GM23338 (cell line): ENCODE data around the gene SETBP1. TPM values are rescaled to one million over a fixed set of nuclear protein-coding genes. Genes with fewer than 3 reads are reported as not detected.

Experiments used
- ATAC-seq: fragments of 200-7000 bp; cut with Tn5 transposase; 3 replicates; pipeline ENCODE4 v1.9.1; 2020
- DNase-seq: peaks from one replicate; pipeline ENCODE4 v3.0.0-alpha.2; 2015; ENCODE audit warnings: low spot score
- H2AFZ ChIP-seq: fragments of 200-600 bp; sonication (generic); 2 replicates; pipeline ENCODE4 v1.8.0; 2016; ENCODE audit warnings: antibody characterized with exemption, mild to moderate bottlenecking, moderate library complexity
- H3F3A ChIP-seq: fragments of 200-600 bp; sonication (generic); replicated peaks from 2 replicates; pipeline ENCODE4 v1.8.0; 2017; ENCODE audit warnings: antibody characterized with exemption, mixed run types, low read depth
- H3K27ac ChIP-seq: fragments of 200-600 bp; sonication (generic); 2 replicates; pipeline ENCODE4 v1.6.1; 2016; ENCODE audit warnings: low read depth
- H3K27me3 ChIP-seq: fragments of 200-600 bp; sonication (generic); 2 replicates; pipeline ENCODE4 v1.8.0; 2016; ENCODE audit warnings: mild to moderate bottlenecking, mixed run types, moderate library complexity; ENCODE audit not compliant: insufficient read depth
- H3K36me3 ChIP-seq: fragments of 200-600 bp; sonication (generic); 2 replicates; pipeline ENCODE4 v1.8.0; 2016; ENCODE audit warnings: mild to moderate bottlenecking; ENCODE audit not compliant: insufficient read depth
- H3K4me1 ChIP-seq: fragments of 200-600 bp; sonication (generic); 2 replicates; pipeline ENCODE4 v1.8.0; 2016; ENCODE audit warnings: mild to moderate bottlenecking, moderate library complexity; ENCODE audit not compliant: insufficient read depth
- H3K4me2 ChIP-seq: fragments of 200-600 bp; sonication (generic); 2 replicates; pipeline ENCODE4 v1.7.1; 2017; ENCODE audit warnings: mixed run types
- H3K4me3 ChIP-seq: fragments of 200-600 bp; sonication (generic); 2 replicates; pipeline ENCODE4 v1.6.1; 2016; ENCODE audit warnings: mixed run types
- H3K79me2 ChIP-seq: fragments of 200-600 bp; sonication (generic); replicated peaks from 2 replicates; pipeline ENCODE4 v1.8.0; 2017; ENCODE audit warnings: mild to moderate bottlenecking; ENCODE audit not compliant: insufficient read depth
- H3K9me2 ChIP-seq: fragments of 200-600 bp; sonication (generic); 2 replicates; pipeline ENCODE4 v1.8.0; 2017; ENCODE audit not compliant: insufficient read depth
- H4K20me1 ChIP-seq: fragments of 200-600 bp; sonication (generic); replicated peaks from 2 replicates; pipeline ENCODE4 v1.8.0; 2017; ENCODE audit warnings: mild to moderate bottlenecking; ENCODE audit not compliant: insufficient read depth
- H3K27ac Mint-ChIP-seq: 2 replicates; pipeline ENCODE4 v1.8.0; 2020; ENCODE audit warnings: inconsistent platforms, mild to moderate bottlenecking, moderate library complexity, mixed read lengths
- H3K27me3 Mint-ChIP-seq: 3 replicates; pipeline ENCODE4 v1.8.0; 2022; ENCODE audit warnings: low read depth, mild to moderate bottlenecking, moderate library complexity, mixed read lengths, inconsistent platforms; ENCODE audit not compliant: insufficient read depth, poor library complexity
- H3K36me3 Mint-ChIP-seq: 3 replicates; pipeline ENCODE4 v1.8.0; 2021; ENCODE audit warnings: low read depth, mild to moderate bottlenecking, inconsistent platforms, moderate library complexity, mixed read lengths
- H3K4me1 Mint-ChIP-seq: 3 replicates; pipeline ENCODE4 v1.8.0; 2020; ENCODE audit warnings: mild to moderate bottlenecking, inconsistent platforms, mixed read lengths
- H3K4me3 Mint-ChIP-seq: 3 replicates; pipeline ENCODE4 v1.8.0; 2021; ENCODE audit warnings: moderate library complexity, mild to moderate bottlenecking, inconsistent platforms, mixed read lengths
- H3K9me3 Mint-ChIP-seq: 3 replicates; pipeline ENCODE4 v1.8.0; 2020; ENCODE audit warnings: moderate library complexity, mild to moderate bottlenecking, inconsistent platforms, mixed read lengths
- CREB1 ChIP-seq: fragments of 250-450 bp; sonication (Bioruptor Pico); IDR thresholded peaks from 2 replicates; pipeline ENCODE4 v1.5.0; 2020; ENCODE audit warnings: low read depth, mild to moderate bottlenecking, moderate library complexity
- CTCF ChIP-seq, 2 experiments: fragments of 200-600 bp in 1 of 2; sonication (generic) in 1 of 2; conservative IDR thresholded peaks; 2 replicates each; pipeline versions ENCODE4 v1.5.1 to v1.6.1; 2016 to 2017; ENCODE audit warnings: antibody characterized with exemption in 2 of 2, low read depth in 2 of 2, mild to moderate bottlenecking in 2 of 2, moderate library complexity in 1 of 2
- ETS1 ChIP-seq: IDR thresholded peaks from 2 replicates; pipeline ENCODE4 v1.6.1; 2016; ENCODE audit warnings: antibody characterized with exemption
- EZH2 ChIP-seq: fragments of 200-600 bp; sonication (generic); IDR thresholded peaks from one replicate; pipeline ENCODE4 v1.8.0; 2017; ENCODE audit warnings: antibody characterized with exemption, mild to moderate bottlenecking, low read depth; ENCODE audit not compliant: unreplicated experiment
- EZH2phosphoT487 ChIP-seq: fragments of 200-600 bp; sonication (generic); IDR thresholded peaks from one replicate; pipeline ENCODE4 v1.8.1; 2018; ENCODE audit warnings: antibody characterized with exemption; ENCODE audit not compliant: unreplicated experiment
- JUNB ChIP-seq: IDR thresholded peaks from one replicate; pipeline ENCODE4 v1.6.1; 2016; ENCODE audit warnings: antibody characterized with exemption; ENCODE audit not compliant: unreplicated experiment
- NANOG ChIP-seq: IDR thresholded peaks from 2 replicates; pipeline ENCODE4 v1.6.1; 2016; ENCODE audit warnings: antibody characterized with exemption, borderline replicate concordance
- POLR2AphosphoS5 ChIP-seq: IDR thresholded peaks from 2 replicates; pipeline ENCODE4 v1.6.1; 2016; ENCODE audit warnings: antibody characterized with exemption, low read depth
- REST ChIP-seq: IDR thresholded peaks from one replicate; pipeline ENCODE4 v1.6.1; 2018; ENCODE audit warnings: antibody characterized with exemption; ENCODE audit not compliant: unreplicated experiment
- STAT1 ChIP-seq: IDR thresholded peaks from one replicate; pipeline ENCODE4 v1.6.1; 2016; ENCODE audit warnings: antibody characterized with exemption; ENCODE audit not compliant: unreplicated experiment
- ZNF114 ChIP-seq: fragments of 250-450 bp; sonication (Bioruptor Pico); IDR thresholded peaks from 2 replicates; pipeline ENCODE4 v1.5.0; 2020; ENCODE audit warnings: mild to moderate bottlenecking, moderate library complexity
- ZNF331 ChIP-seq: fragments of 250-450 bp; sonication (Bioruptor Pico); IDR thresholded peaks from 2 replicates; pipeline ENCODE4 v1.5.0; 2020; ENCODE audit warnings: low read depth, mild to moderate bottlenecking, moderate library complexity
- ZNF462 ChIP-seq: fragments of 250-450 bp; sonication (Bioruptor Pico); IDR thresholded peaks from 2 replicates; pipeline ENCODE4 v1.5.0; 2020; ENCODE audit warnings: mild to moderate bottlenecking, moderate library complexity
- polyA plus RNA-seq: library from polyadenylated mRNA; unstranded; fragments of >200 nt; fragmentation: Nextera tagmentation; extraction: Ambion mirVana; gene quantifications from 2 replicates; pipeline ENCODE4 v1.2.1, GENCODE V29; 2016
- total RNA-seq: library from RNA; depleted of rRNA; stranded (reverse); fragments of >200 nt; shearing (Covaris generic); gene quantifications from 2 replicates; pipeline ENCODE4 v1.2.3, GENCODE V29; 2014

Gene SETBP1
- total and polyA plus RNA-seq, 2 experiments from 2014 or later = 1.6 to 5.5 TPM

GRCh38 chr18:44793685-44794084, 113.0 kb downstream of the SETBP1 start:
- H3K4me1 Mint-ChIP-seq = peaks cover 26% of the 10 kb centered on the region
- Histone ChIP-seq H3F3A (no peaks in the 10 kb centered on the region), H3K79me2 (no peaks in the 10 kb centered on the region), H3K4me3 (no peak overlapping the region), H3K4me2 (no peak overlapping the region), H3K27me3 (no peaks in the 10 kb centered on the region), H3K4me1 (peaks cover 8% of the 10 kb centered on the region; the same call in 1 of the 2 replicates), H2AFZ (no peak overlapping the region), H3K27ac (no peak overlapping the region), H3K36me3 (no peaks in the 10 kb centered on the region), H3K9me2 (0 out of 2 replicates have a peak, but pooled peaks cover 6% of the 10 kb centered on the region), H4K20me1 (no peaks in the 10 kb centered on the region)
- H3K36me3 Mint-ChIP-seq = no peaks in the 10 kb centered on the region
- no peak for DNase-seq
- H3K4me3 Mint-ChIP-seq = no peak overlapping the region
- ATAC-seq = no peak
- H3K9me3 Mint-ChIP-seq = no peaks in the 10 kb centered on the region
- H3K27ac Mint-ChIP-seq = no peak overlapping the region
- peaks cover 6% of the 10 kb centered on the region for H3K27me3 Mint-ChIP-seq
- TF ChIP-seq POLR2AphosphoS5 (no peak), JUNB (no peak), ZNF331 (CRISPR knock-in tag) (no peak), STAT1 (no peak), CREB1 (CRISPR knock-in tag) (no peak), EZH2 (no peak), REST (no peak), ETS1 (no peak), NANOG (no peak), CTCF (conservative IDR thresholded peaks at IDR 0.05; ENCODE audit: low read depth in 2 of 2) (no peak), EZH2phosphoT487 (no peak), ZNF114 (CRISPR knock-in tag) (no peak), ZNF462 (CRISPR knock-in tag) (no peak)
